Parathyroid adenoma (tissue), 2 donors: Measurements from ENCODE around the gene GLIS1.

Source experiments
- H2AFZ ChIP-seq: fragments of 300-600 bp; sonication (generic); one replicate; pipeline ENCODE4 v1.7.0; 2017; ENCODE audit warnings: antibody characterized with exemption, mild to moderate bottlenecking
- H3K27ac ChIP-seq: fragments of 300-600 bp; sonication (generic); one replicate; pipeline ENCODE4 v1.7.0; 2017
- H3K27me3 ChIP-seq: fragments of 300-600 bp; sonication (generic); one replicate; pipeline ENCODE4 v1.7.0; 2017; ENCODE audit warnings: low read length; ENCODE audit not compliant: control insufficient read depth, insufficient read depth
- H3K36me3 ChIP-seq: fragments of 300-600 bp; sonication (generic); one replicate; pipeline ENCODE4 v1.7.0; 2017; ENCODE audit warnings: low read length; ENCODE audit not compliant: control insufficient read depth, insufficient read depth
- H3K4me1 ChIP-seq: fragments of 300-600 bp; sonication (generic); one replicate; pipeline ENCODE4 v1.7.0; 2017; ENCODE audit warnings: control low read depth
- H3K4me2 ChIP-seq: fragments of 300-600 bp; sonication (generic); one replicate; pipeline ENCODE4 v1.7.0; 2017; ENCODE audit warnings: low read length
- H3K4me3 ChIP-seq: fragments of 300-600 bp; sonication (generic); one replicate; pipeline ENCODE4 v1.7.0; 2017; ENCODE audit warnings: low read depth, low read length
- H3K79me2 ChIP-seq: fragments of 300-600 bp; sonication (generic); one replicate; pipeline ENCODE4 v1.7.0; 2017; ENCODE audit warnings: control low read depth
- H3K9ac ChIP-seq: fragments of 300-600 bp; sonication (generic); one replicate; pipeline ENCODE4 v1.7.0; 2017; ENCODE audit warnings: mild to moderate bottlenecking
- H3K9me3 ChIP-seq: fragments of 300-600 bp; sonication (generic); one replicate; pipeline ENCODE4 v1.7.0; 2017; ENCODE audit warnings: low read length; ENCODE audit not compliant: control insufficient read depth
- TF ChIP-seq, protein P1 (sequence below): fragments of 300-600 bp; sonication (generic); IDR thresholded peaks from one replicate; pipeline ENCODE4 v1.7.0; 2017; ENCODE audit warnings: antibody characterized with exemption, mild to moderate bottlenecking
- donor health status: primary hyperparathyroidism.

The GLIS1 gene

DNA sequence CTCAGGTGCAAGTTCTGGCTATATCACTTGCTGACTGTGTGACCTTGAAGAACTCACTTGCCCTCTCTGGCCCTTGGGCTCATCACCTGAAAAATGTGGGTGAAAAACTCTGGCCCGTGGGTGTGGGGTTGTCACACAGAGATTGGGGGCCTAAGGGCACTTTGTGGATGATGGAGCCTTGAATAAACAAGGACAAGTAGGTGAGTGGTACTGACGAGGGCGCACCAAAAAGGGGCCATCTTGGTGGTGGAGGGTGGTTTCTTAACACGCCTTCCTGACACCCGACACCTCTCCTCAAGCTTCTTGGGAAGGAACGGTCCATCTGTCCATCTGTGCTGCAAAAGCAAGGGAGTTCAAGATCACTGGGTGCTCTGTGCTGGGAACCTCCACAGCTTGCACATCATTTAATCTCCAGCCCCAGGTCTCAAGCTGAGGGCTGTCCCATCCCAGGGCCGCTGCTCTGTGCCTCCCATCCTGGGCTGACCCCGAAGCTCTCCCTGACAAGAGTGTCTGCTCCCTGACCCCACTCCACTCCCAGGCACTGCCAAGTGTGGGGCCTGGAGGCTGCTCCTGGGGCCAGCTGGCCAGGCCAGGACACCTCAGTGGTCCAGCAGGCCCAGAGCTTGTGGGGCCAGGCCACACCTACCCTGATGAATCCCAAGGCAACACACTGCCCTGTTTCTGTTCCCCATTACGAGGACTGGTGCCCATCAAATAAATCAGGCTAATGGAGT lies 97.3 kb downstream of the GLIS1 start:
- TF ChIP-seq, protein P1, sequence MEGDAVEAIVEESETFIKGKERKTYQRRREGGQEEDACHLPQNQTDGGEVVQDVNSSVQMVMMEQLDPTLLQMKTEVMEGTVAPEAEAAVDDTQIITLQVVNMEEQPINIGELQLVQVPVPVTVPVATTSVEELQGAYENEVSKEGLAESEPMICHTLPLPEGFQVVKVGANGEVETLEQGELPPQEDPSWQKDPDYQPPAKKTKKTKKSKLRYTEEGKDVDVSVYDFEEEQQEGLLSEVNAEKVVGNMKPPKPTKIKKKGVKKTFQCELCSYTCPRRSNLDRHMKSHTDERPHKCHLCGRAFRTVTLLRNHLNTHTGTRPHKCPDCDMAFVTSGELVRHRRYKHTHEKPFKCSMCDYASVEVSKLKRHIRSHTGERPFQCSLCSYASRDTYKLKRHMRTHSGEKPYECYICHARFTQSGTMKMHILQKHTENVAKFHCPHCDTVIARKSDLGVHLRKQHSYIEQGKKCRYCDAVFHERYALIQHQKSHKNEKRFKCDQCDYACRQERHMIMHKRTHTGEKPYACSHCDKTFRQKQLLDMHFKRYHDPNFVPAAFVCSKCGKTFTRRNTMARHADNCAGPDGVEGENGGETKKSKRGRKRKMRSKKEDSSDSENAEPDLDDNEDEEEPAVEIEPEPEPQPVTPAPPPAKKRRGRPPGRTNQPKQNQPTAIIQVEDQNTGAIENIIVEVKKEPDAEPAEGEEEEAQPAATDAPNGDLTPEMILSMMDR = no peak
- H3K27ac ChIP-seq = no peak overlapping the region
- no peak overlapping the region for H3K4me3 ChIP-seq
- H3K36me3 ChIP-seq = no peaks in the 10 kb centered on the region
- H3K27me3 ChIP-seq = no peaks in the 10 kb centered on the region
- H3K4me1 ChIP-seq = no peaks in the 10 kb centered on the region
- H3K4me2 ChIP-seq = no peak overlapping the region
- no peaks in the 10 kb centered on the region for H3K9me3 ChIP-seq
- no peaks in the 10 kb centered on the region for H3K79me2 ChIP-seq
- no peak overlapping the region for H2AFZ ChIP-seq
- no peak overlapping the region for H3K9ac ChIP-seq

DNA sequence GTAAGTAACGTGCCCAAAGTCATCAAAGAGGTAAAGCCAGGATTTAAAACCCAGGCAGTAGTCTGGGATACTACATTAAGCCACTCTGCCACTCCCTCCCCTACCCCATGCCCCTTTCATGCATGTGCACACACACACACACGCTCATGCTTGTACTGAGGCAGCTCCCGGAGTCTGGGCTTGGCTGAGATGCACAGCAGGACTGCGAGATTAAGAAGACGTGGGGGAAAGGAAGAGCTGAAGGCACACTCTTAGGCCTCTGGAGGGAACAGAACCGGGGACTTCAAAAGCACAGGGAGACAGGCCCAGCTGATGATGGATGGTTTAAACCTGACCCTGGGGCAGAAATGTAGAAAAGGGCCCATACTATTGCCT lies 98.3 kb downstream of the GLIS1 start:
- H3K79me2 ChIP-seq = no peaks in the 10 kb centered on the region
- H3K4me2 ChIP-seq = no peak overlapping the region
- no peaks in the 10 kb centered on the region for H3K9me3 ChIP-seq
- H3K9ac ChIP-seq = no peak overlapping the region
- H3K36me3 ChIP-seq = no peaks in the 10 kb centered on the region
- no peak overlapping the region for H3K27ac ChIP-seq
- no peak overlapping the region for H2AFZ ChIP-seq
- H3K27me3 ChIP-seq = no peaks in the 10 kb centered on the region
- TF ChIP-seq, protein P1 = no peak
- H3K4me1 ChIP-seq = no peaks in the 10 kb centered on the region
- no peak overlapping the region for H3K4me3 ChIP-seq

DNA sequence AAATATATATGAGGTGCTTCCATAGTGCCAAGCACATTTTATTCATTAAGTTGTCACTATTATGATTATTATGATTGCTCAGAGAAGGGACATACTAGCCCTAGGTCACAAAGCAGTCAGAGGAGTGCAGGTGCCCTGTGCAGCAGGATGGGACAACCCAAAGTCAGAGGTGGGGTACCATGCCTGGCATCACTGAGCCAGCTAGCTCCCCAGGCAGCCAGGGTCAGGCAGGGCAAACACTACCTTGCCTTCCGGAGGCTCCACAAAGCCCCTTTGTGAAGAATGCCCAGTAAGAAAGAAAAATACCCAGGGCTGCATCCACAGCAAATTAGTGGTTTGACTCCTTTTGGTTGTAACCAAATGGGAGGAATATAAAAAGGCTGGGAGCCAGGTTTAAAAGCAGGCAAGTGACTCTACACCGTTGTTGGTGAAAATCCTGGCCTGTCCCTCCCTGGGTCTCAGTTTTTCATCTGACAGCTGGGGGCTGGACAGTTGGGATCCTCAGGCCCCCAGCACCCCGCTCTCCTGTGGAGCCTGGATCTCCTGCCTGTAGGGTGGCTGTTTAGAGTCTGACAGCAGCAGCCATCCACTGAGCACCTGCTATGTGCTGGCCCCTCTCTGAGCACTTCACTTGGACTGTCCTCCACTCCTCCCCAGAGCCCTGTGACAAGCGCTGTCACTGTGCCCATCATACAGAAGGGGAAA lies 98.8 kb downstream of the GLIS1 start:
- no peak overlapping the region for H2AFZ ChIP-seq
- H3K36me3 ChIP-seq = no peaks in the 10 kb centered on the region
- no peaks in the 10 kb centered on the region for H3K9me3 ChIP-seq
- no peaks in the 10 kb centered on the region for H3K27me3 ChIP-seq
- H3K4me2 ChIP-seq = no peak overlapping the region
- H3K9ac ChIP-seq = no peak overlapping the region
- H3K79me2 ChIP-seq = no peaks in the 10 kb centered on the region
- TF ChIP-seq, protein P1 = no peak
- H3K4me1 ChIP-seq = no peaks in the 10 kb centered on the region
- no peak overlapping the region for H3K27ac ChIP-seq
- H3K4me3 ChIP-seq = no peak overlapping the region

- H3K27ac ChIP-seq = no peak overlapping the region
- H3K4me1 ChIP-seq = no peaks in the 10 kb centered on the region
- no peak overlapping the region for H2AFZ ChIP-seq
- no peak overlapping the region for H3K4me2 ChIP-seq
- no peak overlapping the region for H3K4me3 ChIP-seq
- no peaks in the 10 kb centered on the region for H3K27me3 ChIP-seq
- TF ChIP-seq, protein P1 = no peak
- no peak overlapping the region for H3K9ac ChIP-seq
- no peaks in the 10 kb centered on the region for H3K79me2 ChIP-seq
- H3K36me3 ChIP-seq = no peaks in the 10 kb centered on the region
- H3K9me3 ChIP-seq = no peaks in the 10 kb centered on the region
These were observed 99.7 kb downstream of the GLIS1 start for GRCh38 chr1:53639251-53639763.
